ENCODE results near the gene TLR2.
A peak's percentile ranks its signal among the peaks of the same experiment; 100 is the strongest.

TLR2 gene, protein sequence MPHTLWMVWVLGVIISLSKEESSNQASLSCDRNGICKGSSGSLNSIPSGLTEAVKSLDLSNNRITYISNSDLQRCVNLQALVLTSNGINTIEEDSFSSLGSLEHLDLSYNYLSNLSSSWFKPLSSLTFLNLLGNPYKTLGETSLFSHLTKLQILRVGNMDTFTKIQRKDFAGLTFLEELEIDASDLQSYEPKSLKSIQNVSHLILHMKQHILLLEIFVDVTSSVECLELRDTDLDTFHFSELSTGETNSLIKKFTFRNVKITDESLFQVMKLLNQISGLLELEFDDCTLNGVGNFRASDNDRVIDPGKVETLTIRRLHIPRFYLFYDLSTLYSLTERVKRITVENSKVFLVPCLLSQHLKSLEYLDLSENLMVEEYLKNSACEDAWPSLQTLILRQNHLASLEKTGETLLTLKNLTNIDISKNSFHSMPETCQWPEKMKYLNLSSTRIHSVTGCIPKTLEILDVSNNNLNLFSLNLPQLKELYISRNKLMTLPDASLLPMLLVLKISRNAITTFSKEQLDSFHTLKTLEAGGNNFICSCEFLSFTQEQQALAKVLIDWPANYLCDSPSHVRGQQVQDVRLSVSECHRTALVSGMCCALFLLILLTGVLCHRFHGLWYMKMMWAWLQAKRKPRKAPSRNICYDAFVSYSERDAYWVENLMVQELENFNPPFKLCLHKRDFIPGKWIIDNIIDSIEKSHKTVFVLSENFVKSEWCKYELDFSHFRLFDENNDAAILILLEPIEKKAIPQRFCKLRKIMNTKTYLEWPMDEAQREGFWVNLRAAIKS

DNA sequence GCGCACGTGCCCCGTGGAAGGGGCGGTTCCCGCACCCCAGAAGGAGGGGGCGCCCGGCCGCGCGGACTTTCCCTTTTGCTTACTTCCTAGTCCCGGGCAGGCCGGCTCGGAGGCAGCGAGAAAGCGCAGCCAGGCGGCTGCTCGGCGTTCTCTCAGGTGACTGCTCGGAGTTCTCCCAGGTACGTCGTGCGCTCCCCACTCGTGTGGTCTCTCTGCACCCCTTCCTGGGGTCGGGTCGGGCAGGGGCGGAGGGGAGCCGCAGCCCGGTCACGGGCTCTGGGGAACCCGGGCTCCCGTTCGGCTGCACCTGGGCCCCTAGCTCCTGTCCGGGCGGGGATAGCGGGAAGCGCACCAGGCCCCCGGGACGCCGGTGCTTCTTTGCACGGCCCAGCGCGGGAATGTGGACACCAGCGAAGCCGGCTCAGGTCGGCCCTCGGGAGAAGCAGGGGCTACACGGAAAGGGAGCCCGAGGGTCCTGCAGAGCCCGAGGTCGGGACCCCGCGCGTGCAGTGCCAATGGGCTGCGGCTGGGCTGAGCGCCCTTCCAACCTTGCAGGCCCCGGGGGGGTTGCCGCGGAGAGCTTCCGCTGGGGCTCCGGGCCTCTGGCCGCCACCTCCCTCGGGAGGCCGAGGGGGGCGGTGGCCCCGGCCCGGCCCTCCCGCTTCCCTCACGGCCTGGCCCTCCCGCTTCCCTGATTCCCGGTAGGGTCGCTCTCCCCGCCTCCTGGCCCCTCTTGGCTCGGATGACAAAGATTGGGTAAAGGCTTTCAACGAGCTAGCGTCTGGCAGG lies at the start of gene TLR2:
Gene TLR2, plus strand, starts transcription at position 99 of the 789 bp plus-strand sequence. CDS start 18,628 bp downstream, outside the sequence.
- DNase-seq (ENCODE audit: low read depth in 4 of 4, low spot score in 1 of 4) = peak; percentile 35 to 59 (median 48)

DNA sequence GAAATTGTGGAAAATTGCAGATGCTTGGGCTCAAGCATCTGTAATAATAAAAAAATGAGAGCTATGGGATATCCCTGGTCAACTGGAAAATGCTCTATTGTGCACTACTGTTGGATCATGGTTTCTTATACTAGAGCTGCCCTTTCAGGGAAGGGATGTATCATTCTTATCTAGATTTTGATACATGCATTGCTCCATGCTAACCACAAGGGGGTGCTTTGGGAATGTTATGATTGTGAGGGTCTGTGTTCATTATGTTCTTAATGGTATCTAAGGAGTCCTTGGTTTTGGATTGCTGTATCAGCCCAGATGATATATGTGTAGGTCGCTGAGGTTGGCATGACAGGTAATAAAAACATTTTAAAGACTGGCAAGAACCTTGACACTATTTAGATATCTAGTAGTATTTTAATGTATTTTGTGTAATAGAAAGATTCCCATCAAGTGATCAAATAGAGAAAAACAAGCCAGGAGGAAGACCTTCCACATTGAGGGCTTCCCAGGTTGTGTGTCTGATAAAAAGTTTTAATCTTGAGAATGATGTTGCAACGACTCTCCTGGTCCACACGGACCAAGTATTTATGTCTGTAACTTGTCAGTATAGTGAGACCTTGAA lies 49.2 kb upstream of the TLR2 start:
- no peak for DNase-seq (ENCODE audit: low read depth in 4 of 4, low spot score in 1 of 4)

DNA sequence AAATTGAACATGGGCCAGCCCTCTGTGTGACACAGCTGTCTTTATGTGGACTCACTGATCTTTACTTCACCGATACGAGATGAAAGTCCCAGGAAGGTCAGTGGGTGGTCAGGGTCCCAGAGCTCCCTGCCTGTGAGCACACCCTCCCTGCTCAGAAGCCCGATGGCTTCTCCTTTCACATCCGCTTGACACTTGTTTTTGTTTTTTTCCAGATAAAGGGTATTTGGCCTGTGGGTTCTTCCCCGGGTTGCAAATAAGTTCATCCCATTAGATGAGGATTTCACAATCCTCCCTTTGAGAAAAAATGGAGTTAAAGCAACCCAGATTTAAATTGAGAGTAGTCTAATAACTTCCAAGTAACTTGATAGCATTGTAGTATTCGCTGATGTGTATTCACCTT lies 48.2 kb upstream of the TLR2 start:
- no peak for DNase-seq (ENCODE audit: low read depth in 4 of 4, low spot score in 1 of 4)

DNA sequence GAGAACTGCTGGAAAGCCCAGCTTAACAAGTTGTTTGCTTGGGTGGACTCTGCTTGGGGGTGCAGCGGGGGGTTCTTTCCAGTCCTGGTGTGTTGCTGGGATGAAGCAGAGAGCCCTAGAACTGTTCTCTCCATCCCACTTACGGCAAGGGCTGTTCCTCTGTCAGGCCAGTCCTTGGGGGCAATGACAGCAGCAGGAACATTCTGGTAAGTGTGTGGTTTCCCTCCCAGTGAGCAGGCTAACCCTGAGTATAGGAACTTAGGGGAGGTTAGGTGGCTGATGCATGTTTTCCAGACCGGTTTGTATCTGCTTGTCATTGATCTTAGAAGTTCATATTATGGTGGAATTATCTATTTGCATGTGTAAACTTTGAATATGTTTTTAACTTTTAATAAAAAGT lies 46.9 kb upstream of the TLR2 start:
- no peak for DNase-seq (ENCODE audit: low read depth in 4 of 4, low spot score in 1 of 4)

DNA sequence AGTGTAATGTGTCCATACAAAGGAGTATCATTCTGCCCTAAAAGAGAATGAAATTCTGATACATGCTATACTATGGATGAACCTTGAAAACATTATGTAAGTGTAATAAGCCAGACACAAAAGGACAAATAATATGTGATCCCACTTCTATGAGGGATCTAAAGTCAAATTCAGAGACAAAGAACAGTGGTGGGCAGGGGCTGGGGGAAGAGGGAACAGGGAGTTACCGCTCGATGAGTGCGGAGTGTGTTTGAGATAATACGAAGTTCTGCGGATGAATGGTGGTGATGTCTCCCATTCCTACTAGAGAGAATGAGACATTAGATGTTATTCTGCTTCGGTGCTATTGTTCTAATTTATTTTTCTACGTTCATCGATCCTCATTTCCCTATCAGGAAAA lies 46.1 kb upstream of the TLR2 start:
- DNase-seq (ENCODE audit: low read depth in 4 of 4, low spot score in 1 of 4) = no peak

DNA sequence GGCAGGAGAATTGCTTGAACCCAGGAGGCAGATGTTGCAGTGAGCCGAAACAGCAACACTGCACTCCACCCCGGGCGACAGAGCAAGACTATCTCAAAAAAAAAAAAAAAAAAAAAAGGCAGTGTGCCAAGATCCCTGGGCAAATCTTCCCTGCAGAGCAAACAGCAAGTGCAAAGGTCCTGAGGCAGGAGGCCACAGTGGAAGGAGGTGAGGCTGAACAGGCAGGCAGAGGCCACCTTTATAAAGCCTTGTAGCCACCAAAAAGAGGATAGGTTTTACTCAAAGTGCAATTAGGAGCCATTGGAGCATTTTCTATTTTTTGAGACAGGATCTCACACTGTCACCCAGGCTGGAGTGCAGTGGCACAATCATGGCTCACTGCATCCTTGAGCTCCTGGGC lies 45.1 kb upstream of the TLR2 start:
- no peak for DNase-seq (ENCODE audit: low read depth in 4 of 4, low spot score in 1 of 4)

DNA sequence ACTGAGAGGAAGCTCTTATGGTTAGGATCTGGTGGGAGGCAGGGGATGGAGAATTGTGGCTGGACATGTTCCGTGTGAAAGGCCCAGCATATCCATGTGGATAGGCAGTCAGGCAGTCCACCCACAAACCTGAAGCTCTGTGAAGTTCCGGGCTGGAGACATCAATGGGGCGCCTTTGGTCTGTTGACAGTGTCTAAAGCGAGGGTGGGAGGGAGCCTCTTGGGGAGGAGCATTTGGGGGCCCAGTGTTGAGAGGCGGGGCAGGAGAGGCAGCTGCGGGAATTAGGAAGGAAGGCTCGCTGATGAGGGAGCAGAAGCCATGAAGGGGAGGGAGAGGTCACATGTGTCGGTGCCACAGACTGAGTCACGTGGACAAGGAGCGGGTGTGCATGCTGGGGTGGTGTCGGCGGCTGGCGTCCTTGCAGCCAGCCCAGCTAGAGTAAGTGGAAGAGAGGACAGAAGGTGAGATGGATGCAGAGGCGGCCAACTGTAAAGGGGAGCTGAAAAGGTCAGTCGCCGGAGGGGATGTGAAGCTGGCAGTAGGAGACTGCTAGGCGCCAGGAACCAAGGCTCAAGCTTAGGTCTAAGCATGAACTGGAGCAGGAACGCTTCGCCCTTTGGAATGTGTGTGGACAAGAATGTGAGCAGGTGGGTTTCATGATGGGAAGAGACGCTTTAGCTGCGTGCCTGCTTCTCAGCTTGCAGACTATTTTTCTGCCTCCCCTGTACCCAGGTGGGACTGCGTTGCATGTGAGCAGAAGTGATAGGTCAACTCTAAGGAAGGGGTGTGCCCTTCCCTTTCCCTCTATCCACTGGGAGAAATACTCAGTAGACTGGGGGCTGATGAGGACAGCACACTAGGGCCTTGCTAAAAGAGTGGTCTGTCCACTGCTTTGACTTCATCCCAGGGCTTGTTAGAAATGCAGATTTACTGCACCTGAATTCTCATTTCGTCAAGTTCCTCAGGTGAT lies 44.0 kb upstream of the TLR2 start:
- DNase-seq (ENCODE audit: low read depth in 4 of 4, low spot score in 1 of 4) = no peak

DNA sequence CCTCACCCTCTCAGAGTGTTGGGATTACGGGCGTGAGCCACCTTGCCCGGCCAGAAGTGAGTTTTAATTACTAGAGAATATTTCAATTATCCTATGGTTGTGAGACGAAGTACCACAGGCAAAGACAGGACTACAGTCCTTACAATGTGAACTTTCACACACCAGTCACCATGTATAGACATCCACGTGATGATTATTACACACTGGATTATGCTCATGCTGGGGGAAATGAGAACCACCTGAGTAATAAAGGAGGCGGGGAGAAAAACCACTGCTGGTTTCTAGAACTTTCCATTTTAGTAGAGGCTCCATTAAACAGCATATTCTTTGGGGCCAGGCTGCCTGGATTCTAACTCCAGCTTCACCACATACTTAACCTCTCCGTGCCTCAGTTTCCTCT lies 42.5 kb upstream of the TLR2 start:
- no peak for DNase-seq (ENCODE audit: low read depth in 4 of 4, low spot score in 1 of 4)

DNA sequence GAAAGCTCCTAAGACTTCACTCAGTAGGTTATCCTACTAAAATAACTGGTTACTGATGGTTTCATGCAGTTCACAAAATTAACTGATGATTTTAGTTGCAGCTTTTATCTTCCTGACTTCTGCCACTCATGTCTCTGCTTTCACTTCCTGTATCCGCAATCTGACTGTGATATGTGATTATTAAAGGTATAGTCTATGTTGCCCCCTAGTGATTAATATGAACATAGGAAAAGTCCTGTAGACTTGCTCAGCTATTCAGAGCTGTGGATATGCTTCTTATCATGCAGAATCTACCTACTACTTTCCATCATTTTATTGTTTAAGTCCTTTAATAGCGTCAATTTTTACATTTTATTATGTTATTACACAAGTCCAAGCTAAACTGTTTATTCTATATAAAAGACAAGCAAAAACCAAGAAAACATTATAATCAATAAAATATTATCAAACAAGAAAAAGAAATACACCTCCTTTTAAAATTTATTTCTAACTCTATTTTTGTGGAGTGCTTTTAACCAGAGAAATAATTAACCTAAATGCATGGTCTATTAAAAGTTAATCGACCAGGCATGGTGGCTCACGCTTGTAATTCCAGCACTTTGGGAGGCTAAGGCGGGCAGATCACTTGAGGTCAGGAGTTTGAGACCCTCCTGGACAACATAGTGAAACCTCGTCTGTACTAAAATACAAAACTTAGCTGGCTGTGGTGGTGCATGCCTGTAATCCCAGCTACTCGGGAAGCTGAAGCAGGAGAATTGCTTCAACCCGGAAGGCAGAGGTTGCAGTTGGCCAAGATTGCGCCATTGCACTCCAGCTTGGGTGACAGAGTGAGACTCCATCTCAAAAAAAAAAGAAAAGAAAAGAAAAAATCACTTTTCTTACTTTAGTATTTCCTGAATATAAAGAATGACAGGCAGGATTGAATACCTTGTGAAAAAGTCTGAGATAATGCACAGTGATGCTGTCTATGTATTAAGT lies 40.4 kb upstream of the TLR2 start:
- DNase-seq (ENCODE audit: low read depth in 4 of 4, low spot score in 1 of 4) = no peak

DNA sequence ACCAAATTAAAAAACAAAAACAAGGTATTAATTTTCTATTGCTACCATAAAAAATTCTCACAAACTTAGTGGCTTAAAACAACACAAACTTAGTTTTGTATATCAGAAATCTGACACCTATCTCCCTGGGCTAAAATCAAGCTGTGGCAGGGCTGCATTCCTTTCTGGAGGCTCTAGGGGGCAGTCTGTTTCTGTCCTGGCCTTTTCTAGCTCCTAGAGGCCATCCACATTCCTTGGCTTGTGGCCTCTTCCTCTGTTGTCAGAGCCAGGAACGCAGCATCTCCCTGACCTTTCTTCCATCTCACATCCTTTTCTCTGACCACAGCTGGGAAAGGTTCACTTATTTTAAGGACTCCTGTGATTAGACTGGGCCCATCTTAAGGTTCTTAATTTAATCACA lies 38.9 kb upstream of the TLR2 start:
- DNase-seq (ENCODE audit: low read depth in 4 of 4, low spot score in 1 of 4) = no peak

DNA sequence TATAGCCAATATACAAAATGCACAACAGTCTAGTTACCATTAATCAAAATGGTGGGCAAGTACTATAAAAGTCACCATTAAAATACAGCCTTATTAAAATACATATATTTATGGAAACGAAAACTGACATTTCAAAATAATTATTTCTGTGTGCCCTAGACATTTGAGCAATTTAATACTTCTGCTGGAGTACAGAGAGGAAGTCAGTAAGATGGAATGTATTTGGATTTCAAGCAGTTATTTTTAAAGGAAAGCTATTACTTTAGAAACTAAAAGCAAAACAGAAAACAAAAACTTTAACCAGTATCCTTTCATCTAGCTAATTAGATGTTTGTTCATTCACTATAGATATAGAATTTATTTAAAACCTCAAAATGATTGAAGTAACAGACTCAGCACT lies 37.8 kb upstream of the TLR2 start:
- DNase-seq (ENCODE audit: low read depth in 4 of 4, low spot score in 1 of 4) = no peak

DNA sequence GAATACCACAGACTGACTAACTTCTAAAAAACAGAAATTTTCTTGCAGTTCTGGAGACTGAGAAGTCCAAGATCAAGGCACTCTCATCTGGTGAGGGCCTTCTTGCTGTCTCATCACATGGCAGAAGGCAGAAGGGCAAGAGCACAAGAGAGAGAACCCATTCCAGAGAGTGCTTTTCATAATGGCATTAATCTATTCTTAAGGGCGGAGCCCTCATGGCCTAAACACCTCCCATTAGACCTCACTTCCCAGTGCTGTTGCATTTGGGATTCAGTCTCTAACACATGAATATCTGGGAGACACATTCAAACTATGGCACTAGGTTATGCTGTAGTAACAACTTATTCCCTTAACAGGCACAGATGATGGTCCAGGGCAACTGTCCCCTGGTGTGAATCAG lies 37.1 kb upstream of the TLR2 start:
- DNase-seq (ENCODE audit: low read depth in 4 of 4, low spot score in 1 of 4) = no peak

DNA sequence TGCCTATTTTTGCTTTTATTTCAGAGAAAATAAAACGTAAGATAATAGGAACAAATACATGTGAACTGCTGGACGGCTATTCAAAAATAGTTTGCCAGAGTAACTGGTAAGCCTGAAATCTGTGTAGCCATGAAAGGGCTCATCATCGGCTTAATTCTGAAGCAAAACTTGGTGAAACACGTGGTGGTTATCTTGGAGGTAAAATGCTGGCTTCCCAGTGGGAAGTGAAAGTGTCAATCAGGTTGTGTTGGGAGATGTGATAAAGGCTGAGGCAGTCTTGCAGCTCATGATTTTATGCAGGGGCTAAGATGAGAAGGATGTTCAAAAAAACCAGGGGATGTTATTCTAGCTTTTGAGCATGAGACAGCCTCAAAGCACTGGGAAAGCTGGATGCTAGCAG lies 36.1 kb upstream of the TLR2 start:
- DNase-seq (ENCODE audit: low read depth in 4 of 4, low spot score in 1 of 4) = no peak

DNA sequence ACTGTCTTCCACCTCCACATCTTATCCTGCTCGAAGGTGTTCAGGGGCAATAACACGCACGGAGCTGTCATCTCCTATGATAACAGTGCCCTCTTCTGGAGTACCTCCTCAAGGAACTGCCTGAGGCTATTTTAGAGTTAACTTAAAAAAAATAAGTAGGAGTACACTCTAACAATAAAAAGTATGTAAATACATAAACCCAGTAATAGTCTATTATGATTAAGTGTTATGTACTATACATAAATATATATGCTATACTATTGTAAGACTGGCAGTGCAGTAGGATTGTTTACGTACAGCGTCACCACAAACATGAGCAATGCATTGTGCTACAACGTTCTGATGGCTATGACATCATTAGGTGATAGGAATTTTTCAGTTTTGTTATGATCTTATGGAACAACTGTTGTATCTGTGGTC lies 34.5 kb upstream of the TLR2 start:
- DNase-seq (ENCODE audit: low read depth in 4 of 4, low spot score in 1 of 4) = no peak

DNA sequence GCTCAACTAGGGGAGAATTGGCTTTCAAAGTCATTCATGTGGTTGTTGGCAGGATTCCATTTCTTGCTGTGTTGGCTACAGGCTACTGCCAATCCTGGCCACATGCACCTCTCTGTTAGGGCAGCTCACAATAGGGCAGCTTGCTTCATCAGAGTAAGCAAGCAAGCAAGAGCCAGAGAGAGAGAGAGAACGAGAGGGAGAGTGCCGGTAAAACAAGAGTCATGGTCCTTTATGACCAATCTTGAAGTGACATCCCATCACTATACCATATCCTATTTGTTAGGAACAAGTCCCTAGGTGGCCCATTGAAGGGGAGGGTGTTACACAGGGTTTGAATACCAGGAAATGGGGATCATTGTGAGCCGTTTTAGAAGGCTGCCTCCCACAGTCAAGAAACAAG lies 33.0 kb upstream of the TLR2 start:
- no peak for DNase-seq (ENCODE audit: low read depth in 4 of 4, low spot score in 1 of 4)

DNA sequence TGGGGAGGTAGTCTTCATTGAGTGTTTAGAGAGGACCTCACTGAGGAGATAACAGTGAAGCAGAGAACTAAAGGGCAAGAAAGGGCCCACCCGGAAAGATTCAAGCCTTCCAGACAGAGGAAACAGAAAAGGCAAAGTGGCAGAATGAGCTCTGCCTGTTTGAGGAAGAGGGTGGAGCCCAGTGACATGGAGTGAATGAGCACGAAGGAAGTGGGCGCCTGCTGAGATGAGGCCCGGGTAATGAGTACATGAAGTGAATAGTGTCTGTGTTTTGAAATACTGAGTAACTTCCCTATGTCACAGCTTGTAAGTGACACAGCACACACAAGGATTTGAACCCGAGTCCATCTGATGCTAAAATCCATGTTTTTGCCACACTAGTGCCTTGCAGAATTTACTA lies 32.5 kb upstream of the TLR2 start:
- DNase-seq (ENCODE audit: low read depth in 4 of 4, low spot score in 1 of 4) = peak in 3 of 4 experiments; percentile 4 to 38 (median 34)

DNA sequence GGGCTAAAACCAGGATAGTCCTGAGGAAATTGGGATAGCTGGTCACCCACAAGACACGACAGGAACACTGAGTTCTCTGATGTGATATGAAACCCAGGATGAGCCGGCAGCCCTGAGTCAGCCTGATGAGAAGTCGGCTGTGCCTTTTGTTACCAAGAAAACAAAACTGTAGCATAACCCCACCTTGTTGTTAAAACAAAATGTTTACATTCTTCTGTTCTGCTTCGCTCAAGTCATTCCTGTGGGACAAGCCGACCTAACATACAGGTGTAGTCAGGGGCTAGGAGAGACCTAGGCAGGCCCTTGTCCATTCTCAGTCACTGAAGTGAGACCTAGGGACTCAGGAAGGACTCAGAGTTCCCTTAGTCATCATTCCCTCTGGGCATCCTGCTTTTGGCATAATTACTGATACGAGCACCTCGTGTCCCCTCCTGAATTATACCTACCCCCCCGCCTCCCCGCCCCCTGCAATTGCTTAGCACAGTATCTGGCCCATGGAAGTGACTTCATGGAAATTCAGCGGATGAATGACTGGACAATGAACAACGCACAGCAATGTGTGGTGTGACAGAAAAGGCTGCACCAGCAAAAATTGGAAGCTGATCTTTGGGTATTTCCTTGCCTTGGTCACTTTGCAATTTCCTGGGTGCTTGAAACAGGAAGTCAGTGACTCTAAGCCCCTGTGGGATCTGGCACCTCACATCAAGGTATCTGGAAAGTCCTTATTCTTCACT lies 31.9 kb upstream of the TLR2 start:
- DNase-seq (ENCODE audit: low read depth in 4 of 4, low spot score in 1 of 4) = no peak

DNA sequence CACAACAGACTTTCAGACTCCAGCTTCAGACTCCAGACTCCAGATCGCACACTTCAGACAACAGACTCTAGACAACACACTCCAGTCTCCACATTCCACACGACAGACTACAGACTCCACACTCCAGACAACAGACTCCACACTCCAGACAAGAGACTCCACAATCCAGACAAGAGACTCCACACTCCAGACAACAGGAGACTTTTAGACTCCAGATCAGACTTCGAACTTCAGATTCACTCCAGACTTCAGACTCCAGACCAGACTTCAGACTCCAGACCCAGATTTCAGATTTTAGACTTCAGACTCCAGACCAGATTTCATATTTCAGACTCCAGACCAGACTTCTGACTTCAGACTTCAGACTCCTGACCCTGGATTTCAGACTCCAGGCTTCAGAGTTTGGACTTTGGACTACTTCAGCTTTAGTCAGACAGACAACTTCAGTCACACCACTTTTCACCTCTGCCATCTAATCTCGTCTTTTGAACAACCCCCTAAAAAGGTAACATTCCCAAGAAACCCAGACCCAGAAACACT lies 29.0 kb upstream of the TLR2 start:
- DNase-seq (ENCODE audit: low read depth in 4 of 4, low spot score in 1 of 4) = no peak
